ENCODE measurements around the gene ATP2A3.

Gene ATP2A3

DNA sequence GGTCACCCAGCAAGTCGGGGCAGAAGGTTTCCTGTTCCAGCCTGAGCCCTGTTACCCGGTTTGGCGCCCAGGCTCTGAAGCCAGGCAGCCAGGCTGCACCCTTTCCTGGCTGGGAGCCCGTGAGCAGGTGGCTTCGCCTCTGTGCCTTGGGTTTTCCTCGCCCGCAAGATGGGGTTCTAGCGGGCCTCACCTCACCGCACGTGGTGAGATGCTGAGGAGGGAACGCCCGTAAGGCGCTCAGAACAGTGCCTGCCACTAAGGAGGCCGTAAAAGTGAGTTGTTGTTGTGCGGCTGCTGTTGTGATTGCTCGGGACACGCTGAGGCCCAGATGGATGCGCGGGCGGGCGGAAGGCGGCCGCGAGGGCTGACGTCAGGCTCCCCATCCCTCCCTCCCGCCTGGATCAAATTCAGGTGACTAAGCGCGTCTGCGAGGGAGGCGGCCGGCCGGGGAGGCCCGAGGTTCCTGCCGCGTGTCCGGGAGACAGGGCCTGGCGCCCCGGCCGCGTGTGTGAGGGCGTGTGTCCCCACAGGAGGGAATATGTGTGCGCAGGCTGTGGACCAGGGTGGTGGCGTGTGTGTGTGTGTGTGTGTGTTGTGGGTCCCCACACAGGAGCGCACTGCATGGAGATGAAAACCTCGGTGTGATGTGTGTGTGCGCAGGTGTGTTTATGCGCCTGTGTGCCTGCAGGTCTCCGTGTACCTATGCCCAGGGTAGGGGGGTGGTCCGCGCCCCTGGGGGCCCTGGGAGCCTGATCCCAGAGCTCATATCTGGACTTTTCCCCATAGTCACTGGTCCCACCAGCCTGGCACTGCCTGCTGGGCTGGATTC, 75.7 kb downstream of the ATP2A3 start:
- DNase-seq = no peak

DNA sequence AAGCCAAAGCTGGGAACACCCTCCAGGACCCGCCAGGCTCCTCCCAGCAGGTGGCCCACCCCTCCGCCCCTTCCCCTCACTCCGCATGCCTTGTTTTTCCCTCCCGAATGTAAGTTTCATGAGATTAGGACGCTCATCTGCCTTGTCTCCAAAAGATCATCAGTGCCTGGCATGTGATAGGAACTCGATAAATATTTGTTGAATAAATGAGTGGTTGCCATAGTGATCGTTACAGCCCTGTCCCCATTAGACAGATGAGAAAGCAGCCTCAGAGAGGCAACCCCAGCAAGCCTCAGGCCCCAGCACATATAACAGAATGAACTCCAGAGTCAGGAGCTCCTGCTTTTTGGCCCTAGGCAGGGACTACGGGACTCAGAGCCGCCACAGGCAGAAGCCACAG, 76.4 kb downstream of the ATP2A3 start:
- no peak for DNase-seq

DNA sequence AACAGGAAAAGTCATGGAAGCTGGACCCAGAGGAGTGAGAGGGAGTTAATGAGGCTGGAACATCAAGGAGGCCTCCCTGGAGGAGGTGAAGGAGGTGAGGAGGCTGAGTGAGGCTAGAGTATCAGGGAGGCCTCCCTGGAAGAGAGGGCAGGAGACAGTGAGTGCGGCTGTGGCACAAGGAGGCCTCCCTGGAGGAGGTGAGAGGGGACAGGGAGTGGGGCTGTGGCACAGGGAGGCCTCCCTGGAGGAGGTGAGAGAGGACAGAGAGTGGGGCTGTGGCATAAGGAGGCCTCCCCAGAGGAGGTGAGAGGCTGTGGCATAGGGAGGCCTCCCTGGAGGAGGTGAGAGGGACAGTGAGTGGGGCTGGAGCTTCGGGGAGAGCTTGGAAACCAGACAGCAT, 76.8 kb downstream of the ATP2A3 start:
- no peak for DNase-seq

DNA sequence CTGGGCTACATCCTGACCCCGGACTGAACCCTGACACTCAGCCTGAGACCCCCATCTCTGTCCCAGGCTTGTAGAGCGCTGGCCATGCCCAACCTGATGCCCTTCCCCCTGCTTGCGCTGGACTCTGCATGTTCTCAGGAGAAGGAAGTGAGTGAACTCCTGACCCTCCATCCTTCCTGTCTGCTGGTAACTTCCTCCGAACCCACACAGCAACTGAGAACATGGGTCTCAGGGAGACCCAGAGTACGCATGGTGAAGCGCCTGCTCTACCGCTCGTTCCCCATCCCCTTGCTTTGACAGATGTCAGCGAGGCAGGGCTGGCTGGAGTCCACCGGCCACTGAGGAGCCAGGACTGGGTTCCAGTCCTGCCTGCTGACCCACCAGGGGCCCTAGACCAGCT, 77.5 kb downstream of the ATP2A3 start:
- peak; percentile 64 to 68 (median 64) for DNase-seq

DNA sequence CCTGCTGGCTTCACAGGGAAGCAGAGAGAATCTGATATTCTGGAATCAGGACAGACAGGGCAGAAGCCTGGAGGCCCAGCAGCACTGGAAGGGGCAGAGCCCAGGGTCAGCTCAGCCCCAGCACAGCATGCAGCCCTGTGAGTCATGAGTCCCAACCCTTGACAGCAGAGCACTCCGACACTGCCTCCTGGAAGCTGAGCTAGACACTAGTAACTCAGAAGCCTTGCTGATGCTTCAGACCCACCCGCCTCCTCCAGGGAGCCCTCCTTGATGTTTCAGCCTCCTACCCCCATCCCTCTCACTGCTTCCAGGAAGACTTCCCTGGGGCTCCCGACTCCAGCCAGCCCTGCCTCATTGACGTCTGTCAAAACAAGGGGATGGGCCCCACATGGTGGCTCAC, 78.3 kb downstream of the ATP2A3 start:
- peak; percentile 43 to 49 (median 49) for DNase-seq

DNA sequence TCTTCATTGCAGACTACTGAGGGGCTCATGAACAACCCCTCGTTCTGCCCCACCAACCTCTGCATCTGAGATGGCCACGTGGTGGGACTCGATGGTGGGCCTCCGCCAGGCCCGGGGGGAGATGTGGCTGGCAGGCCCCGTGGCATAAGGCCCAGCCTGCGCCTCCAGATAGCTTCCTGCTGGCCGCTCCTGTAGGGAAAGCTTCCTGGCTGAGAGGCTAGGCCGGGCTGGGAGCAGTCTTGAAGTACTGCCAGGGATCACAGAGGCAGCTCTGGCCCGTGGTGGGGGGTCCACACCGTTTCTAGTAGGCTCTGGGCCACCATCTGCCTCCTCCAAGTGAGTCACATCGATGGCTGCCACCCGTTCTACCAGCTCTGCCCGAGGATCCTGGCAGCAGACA, 79.0 kb downstream of the ATP2A3 start:
- DNase-seq = no peak

DNA sequence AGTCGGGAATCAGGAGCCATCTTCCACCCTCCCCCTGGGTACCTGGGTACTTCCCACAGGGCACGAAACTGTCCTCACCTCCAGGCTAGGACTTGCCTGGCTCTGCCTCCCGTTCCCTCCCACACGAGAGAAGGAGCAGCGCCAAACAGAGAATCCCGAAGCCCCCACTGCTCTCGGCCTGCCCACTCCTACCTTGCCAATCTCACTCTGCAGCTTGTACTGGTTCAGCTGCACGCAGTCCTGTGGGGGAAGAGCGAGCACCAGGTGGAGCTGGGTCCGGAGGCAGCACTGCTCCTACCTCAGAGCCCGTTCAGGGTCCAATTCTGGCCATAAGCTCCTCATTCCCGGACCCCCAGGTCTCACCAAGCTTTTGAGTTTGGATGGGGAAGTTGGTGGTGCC, 80.0 kb downstream of the ATP2A3 start:
- no peak for DNase-seq

DNA sequence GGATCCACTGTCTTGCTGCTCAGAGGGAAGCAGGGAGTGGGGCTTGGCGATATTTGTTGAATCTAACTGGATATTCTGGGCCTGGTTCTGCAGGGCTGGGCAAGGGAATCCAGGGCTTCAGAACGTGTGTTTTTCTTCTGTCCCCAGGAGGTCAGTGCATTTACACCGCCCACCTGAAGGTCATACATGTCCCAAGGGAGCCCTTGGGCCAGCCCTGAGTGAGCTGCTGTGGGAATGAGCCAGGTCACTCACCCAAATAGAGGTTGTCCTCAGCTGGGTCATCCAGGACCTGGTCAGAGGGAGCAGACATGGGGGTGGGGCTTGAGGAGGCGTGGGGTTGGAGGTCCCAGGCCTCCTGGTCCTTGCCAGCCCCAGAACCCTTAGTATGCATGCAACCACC, 82.0 kb downstream of the ATP2A3 start:
- DNase-seq = no peak

DNA sequence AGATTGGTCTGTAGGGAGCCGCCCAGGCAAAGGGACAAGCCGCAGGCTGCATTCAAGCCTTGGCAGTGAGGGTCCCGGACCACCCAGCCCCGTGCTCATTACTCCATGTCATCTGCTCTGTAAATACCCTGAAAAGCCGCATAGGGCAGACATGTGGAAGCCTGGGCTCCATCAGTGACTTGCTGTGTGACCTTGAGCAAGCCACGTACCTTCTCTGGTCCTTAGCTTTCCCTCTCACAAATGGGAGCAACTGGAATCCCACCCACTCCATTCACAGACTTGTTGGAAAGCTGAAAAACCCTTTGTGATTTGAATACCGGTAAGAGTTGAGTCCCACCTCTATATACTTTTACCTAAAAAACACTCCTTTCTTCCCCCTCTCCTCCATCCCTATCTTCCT, 83.3 kb downstream of the ATP2A3 start:
- DNase-seq = no peak

DNA sequence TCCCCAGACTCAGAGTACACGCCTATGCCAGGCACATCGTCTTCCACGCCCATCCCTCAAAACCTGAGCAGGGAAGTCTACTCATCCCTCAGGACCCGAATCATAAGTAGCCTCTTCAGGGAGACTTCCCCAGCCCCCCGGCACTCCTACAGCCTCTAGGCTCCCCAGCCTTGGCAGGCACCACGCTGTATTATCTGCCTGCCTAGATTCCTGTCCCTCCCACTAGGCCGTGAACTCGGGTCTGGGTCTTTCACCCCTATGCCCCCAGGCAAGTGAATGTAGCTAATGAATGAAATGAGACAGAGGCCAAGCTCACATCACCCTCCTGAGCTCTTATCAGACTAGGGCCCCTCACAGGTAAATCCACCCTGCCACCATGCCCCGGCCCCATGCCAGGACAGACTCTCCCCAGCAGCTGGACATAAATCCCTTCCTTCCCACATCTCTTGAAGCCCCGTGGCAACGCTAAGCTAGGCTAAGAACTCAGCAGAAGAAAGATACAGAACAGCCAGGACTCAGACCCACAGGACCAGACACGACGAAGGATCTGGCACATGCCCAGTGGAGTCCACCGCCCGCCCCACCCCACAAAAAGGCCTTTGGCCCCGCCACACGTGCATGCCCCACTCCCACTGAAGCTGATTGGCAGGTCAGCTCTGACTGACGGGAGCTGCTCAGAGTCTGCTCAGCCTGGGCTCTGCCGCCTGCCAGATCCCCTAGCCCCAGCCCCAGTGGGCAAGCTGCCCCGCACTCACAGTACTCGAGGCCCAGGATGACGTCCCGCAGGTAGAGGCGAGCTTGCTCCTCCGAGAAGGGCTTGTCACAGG, 84.4 kb downstream of the ATP2A3 start:
- no peak for DNase-seq

DNA sequence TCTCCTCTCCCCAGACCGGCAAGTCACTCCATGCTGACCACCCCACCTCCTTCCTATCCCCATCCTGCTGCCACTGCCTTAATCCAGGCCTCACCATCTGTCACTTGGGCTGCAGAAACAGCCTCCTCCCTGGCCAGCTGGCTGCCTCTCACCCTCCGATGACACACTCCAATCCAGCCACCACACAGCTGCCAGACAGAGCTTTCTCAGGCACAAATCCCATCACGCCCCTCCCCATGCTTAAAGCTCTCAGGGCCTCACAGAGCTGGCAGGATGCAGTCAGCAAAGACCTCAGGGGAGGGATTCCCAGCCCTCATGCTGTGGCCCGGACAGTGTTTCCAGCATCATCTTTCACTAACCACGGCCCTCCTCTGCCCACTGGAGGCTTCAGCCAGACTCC, 85.1 kb downstream of the ATP2A3 start:
- DNase-seq = no peak

DNA sequence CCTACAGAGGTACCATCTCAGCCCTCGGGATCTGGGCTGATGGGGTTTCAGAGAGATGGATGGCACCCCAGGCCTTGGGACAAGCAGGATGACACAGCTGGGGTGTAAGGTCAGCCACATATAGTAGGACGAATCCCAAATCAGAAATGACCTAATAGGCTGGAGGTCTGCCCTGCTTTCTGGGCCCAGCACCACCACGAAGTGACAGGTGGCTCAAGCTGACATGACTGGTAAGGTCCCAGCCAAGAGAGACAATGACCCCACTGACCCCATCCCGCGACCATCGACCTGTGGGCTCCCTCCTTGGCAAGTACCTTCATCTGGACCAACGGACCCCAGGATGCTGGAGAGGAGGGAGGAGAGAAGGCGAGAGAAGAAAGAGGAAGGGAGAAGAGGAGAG, 87.0 kb downstream of the ATP2A3 start:
- no peak for DNase-seq

DNA sequence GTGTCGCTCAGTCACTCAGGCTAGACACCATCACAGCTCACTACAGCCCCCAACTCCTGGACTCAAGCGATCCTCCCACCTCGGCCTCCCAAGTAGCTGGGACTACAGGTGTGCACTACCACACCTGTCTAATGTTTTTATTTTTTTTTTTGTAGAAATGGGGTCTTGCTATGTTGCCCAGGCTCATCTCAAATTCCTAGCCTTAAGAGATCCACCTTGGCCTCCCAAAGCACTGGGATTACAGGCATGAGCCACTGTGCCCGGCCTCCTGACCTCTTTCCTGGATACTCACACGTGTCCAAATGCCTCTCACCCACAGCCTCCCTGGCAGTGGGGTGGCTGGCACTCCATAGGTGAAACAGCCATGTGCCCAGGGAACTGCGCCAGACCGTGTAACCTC, 88.9 kb downstream of the ATP2A3 start:
- no peak for DNase-seq

Measured in suppressor macrophage treated with lipopolysaccharide for 1 hour (primary cell).